GM12892 (cell line): ENCODE data around the gene TIMM23.
"Not testable (repeated sequence)": the region's sequence is repeated elsewhere in the genome, so short reads cannot be mapped to it uniquely, and the experiment has no call there.

ENCODE experiments used
- POLR2A ChIP-seq: IDR thresholded peaks from 2 replicates; pipeline ENCODE4 v1.6.1; 2011; ENCODE audit warnings: low read depth, low read length, control low read depth
- POLR2AphosphoS5 ChIP-seq: IDR thresholded peaks from 2 replicates; pipeline ENCODE4 v1.6.1; 2011; ENCODE audit warnings: low read depth, low read length, control low read depth

DNA sequence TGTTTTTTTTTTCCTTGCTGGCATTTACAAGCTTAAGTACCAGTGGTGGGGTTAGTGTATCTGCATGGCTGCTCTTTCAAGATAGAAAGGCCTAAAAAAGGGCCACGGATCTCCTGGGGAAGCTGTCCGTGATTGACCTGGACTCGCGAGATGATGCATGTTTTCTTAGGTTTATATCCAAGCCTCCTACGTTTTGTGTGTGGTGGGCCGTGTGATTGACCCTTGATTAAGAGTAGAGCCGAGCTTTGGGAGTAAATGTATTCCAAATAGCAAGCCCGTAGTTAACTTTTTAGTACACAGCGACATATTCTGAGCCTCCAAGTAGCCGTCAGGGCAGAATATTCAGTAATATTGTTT lies 502 bp downstream of the TIMM23 start:
- not testable (repeated sequence) for TF ChIP-seq POLR2AphosphoS5, POLR2A
